Measurements from ENCODE around the gene EFNB2.

EFNB2 gene

GRCh38 chr13:106515635-106516254, 19.7 kb downstream of the EFNB2 start:
- Histone ChIP-seq H3K9me3 (ENCODE audit: control insufficient read depth, insufficient read depth, low read depth, low read length) (no peaks in the 10 kb centered on the region), H3K4me3 (ENCODE audit: low read depth, low read length) (no peak overlapping the region), H3K4me1 (ENCODE audit: control insufficient read depth, insufficient read depth, low read length) (peaks cover 20% of the 10 kb centered on the region), H3K36me3 (ENCODE audit: control insufficient read depth in 2 of 2, insufficient read depth in 1 of 2, low read length in 2 of 2) (peaks cover 5 to 14% of the 10 kb centered on the region in 2 experiments), H3K27ac (ENCODE audit: extremely low read depth, low read depth, low read length) (no peak overlapping the region)
- TF ChIP-seq, protein P1, sequence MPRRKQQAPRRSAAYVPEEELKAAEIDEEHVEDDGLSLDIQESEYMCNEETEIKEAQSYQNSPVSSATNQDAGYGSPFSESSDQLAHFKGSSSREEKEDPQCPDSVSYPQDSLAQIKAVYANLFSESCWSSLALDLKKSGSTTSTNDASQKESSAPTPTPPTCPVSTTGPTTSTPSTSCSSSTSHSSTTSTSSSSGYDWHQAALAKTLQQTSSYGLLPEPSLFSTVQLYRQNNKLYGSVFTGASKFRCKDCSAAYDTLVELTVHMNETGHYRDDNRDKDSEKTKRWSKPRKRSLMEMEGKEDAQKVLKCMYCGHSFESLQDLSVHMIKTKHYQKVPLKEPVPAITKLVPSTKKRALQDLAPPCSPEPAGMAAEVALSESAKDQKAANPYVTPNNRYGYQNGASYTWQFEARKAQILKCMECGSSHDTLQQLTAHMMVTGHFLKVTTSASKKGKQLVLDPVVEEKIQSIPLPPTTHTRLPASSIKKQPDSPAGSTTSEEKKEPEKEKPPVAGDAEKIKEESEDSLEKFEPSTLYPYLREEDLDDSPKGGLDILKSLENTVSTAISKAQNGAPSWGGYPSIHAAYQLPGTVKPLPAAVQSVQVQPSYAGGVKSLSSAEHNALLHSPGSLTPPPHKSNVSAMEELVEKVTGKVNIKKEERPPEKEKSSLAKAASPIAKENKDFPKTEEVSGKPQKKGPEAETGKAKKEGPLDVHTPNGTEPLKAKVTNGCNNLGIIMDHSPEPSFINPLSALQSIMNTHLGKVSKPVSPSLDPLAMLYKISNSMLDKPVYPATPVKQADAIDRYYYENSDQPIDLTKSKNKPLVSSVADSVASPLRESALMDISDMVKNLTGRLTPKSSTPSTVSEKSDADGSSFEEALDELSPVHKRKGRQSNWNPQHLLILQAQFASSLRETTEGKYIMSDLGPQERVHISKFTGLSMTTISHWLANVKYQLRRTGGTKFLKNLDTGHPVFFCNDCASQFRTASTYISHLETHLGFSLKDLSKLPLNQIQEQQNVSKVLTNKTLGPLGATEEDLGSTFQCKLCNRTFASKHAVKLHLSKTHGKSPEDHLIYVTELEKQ (tag by site-specific recombination; IDR thresholded peaks at IDR 0.05; ENCODE audit: borderline replicate concordance), result 0 out of 2 replicates have a peak, but pooled peaks have one; percentile 2
- no peak for TF ChIP-seq ZBTB1 (tag by site-specific recombination; IDR thresholded peaks at IDR 0.05)
- TF ChIP-seq ZNF514 (tag by site-specific recombination; IDR thresholded peaks at IDR 0.05), result no peak
- no peak for TF ChIP-seq ELK4 (IDR thresholded peaks at IDR 0.05; ENCODE audit: borderline replicate concordance, low read depth, low read length)
- TF ChIP-seq SCRT2 (tag by site-specific recombination; IDR thresholded peaks at IDR 0.05), result no peak
- 0 out of 2 replicates have a peak, but pooled peaks have one; percentile 35 for TF ChIP-seq PRDM6 (tag by site-specific recombination; IDR thresholded peaks at IDR 0.05)
- TF ChIP-seq ZNF843 (tag by site-specific recombination; IDR thresholded peaks at IDR 0.05), result no peak
- no peak for TF ChIP-seq PRDM2 (tag by site-specific recombination; IDR thresholded peaks at IDR 0.05; ENCODE audit: borderline replicate concordance)
- TF ChIP-seq ZNF585B (tag by site-specific recombination; IDR thresholded peaks at IDR 0.05), result no peak
- peak; percentile 77 for TF ChIP-seq GLIS1 (tag by site-specific recombination; IDR thresholded peaks at IDR 0.05)
- 0 out of 2 replicates have a peak, but pooled peaks have one; percentile 6 for TF ChIP-seq KLF10 (tag by site-specific recombination; IDR thresholded peaks at IDR 0.05)
- TF ChIP-seq ZNF311 (tag by site-specific recombination; IDR thresholded peaks at IDR 0.05; ENCODE audit: borderline replicate concordance), result no peak
- TF ChIP-seq ZNF677 (tag by site-specific recombination; IDR thresholded peaks at IDR 0.05), result no peak
- TF ChIP-seq GLI4 (tag by site-specific recombination; IDR thresholded peaks at IDR 0.05), result no peak
- TF ChIP-seq, protein P2, sequence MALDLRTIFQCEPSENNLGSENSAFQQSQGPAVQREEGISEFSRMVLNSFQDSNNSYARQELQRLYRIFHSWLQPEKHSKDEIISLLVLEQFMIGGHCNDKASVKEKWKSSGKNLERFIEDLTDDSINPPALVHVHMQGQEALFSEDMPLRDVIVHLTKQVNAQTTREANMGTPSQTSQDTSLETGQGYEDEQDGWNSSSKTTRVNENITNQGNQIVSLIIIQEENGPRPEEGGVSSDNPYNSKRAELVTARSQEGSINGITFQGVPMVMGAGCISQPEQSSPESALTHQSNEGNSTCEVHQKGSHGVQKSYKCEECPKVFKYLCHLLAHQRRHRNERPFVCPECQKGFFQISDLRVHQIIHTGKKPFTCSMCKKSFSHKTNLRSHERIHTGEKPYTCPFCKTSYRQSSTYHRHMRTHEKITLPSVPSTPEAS (tag by site-specific recombination; IDR thresholded peaks at IDR 0.05), result no peak
- TF ChIP-seq GFI1B (tag by site-specific recombination; IDR thresholded peaks at IDR 0.05), result no peak
- no peak for TF ChIP-seq ZNF670 (tag by site-specific recombination; IDR thresholded peaks at IDR 0.05; ENCODE audit: low read depth)
- TF ChIP-seq, protein P3, sequence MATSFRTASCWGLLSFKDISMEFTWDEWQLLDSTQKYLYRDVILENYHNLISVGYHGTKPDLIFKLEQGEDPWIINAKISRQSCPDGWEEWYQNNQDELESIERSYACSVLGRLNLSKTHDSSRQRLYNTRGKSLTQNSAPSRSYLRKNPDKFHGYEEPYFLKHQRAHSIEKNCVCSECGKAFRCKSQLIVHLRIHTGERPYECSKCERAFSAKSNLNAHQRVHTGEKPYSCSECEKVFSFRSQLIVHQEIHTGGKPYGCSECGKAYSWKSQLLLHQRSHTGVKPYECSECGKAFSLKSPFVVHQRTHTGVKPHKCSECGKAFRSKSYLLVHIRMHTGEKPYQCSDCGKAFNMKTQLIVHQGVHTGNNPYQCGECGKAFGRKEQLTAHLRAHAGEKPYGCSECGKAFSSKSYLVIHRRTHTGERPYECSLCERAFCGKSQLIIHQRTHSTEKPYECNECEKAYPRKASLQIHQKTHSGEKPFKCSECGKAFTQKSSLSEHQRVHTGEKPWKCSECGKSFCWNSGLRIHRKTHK (tag by site-specific recombination; IDR thresholded peaks at IDR 0.05), result no peak
- no peak for TF ChIP-seq ZEB2 (tag by site-specific recombination; IDR thresholded peaks at IDR 0.05)
- peak; percentile 94 for TF ChIP-seq ZNF664 (tag by site-specific recombination; IDR thresholded peaks at IDR 0.05)
- TF ChIP-seq BCL11B (tag by site-specific recombination; IDR thresholded peaks at IDR 0.05; ENCODE audit: low read depth), result no peak
- TF ChIP-seq ZNF777 (tag by site-specific recombination; IDR thresholded peaks at IDR 0.05; ENCODE audit: borderline replicate concordance), result no peak
- ChIA-PET CTCF (interaction anchor here (0.7 kb wide), 1 partner anchor 681 kb away, joined by 4 read pairs; no protein-coding TSS in a partner anchor), POLR2A (interaction anchor here (1.3 kb wide), 1 partner anchor 19 kb away, joined by 3 read pairs; the partner anchor contains the start of gene EFNB2)
